Heart right ventricle (tissue), 16 donors: ENCODE data around the gene ITSN2. TPM values are rescaled to one million over a fixed set of nuclear protein-coding genes. Genes with fewer than 3 reads are reported as not detected.
A peak's percentile ranks its signal among the peaks of the same experiment; 100 is the strongest.

ENCODE experiments used
- ATAC-seq, 8 donors: fragments of 200-7000 bp; cut with Tn5 transposase; one replicate each; pipeline ENCODE4 v1.9.1; 2020; ENCODE audit warnings: mild to moderate bottlenecking in 8 of 8, moderate library complexity in 8 of 8, moderate number of reproducible peaks in 1 of 8
- DNase-seq, 2 donors: peaks; one replicate each; pipeline ENCODE4 v3.0.0-alpha.2; 2020
- H3K27ac ChIP-seq, 10 donors: fragments of 200-600 bp; sonication (generic) in 2 of 10; one replicate each; pipeline versions ENCODE4 v1.5.0 to v1.8.0; 2020 to 2022; ENCODE audit warnings: mild to moderate bottlenecking in 3 of 10
- H3K27me3 ChIP-seq, 7 donors: fragments of 200-600 bp; one replicate each; pipeline ENCODE4 v1.8.0; 2021 to 2022; ENCODE audit warnings: mild to moderate bottlenecking in 2 of 7
- H3K36me3 ChIP-seq, 9 donors: fragments of 200-600 bp; sonication (generic) in 1 of 9; one replicate each; pipeline versions ENCODE4 v1.5.0 to v1.8.0; 2020 to 2022; ENCODE audit warnings: mild to moderate bottlenecking in 2 of 9
- H3K4me1 ChIP-seq, 9 donors: fragments of 200-600 bp; sonication (generic) in 1 of 9; one replicate each; pipeline versions ENCODE4 v1.5.0 to v1.8.0; 2020 to 2022; ENCODE audit warnings: mild to moderate bottlenecking in 4 of 9
- H3K4me3 ChIP-seq, 10 donors: fragments of 200-600 bp; sonication (generic) in 2 of 10; one replicate each; pipeline versions ENCODE4 v1.5.0 to v1.8.0; 2020 to 2022; ENCODE audit warnings: mild to moderate bottlenecking in 7 of 10, moderate library complexity in 2 of 10
- H3K9me3 ChIP-seq, 11 donors: fragments of 200-600 bp in 10 of 11; sonication (generic) in 2 of 11; one replicate each; pipeline versions ENCODE4 v1.5.0 to v1.8.0; 2013 to 2022; ENCODE audit warnings: mild to moderate bottlenecking in 2 of 11, control low read depth in 1 of 11, moderate library complexity in 1 of 11
- CTCF ChIP-seq, 9 donors: fragments of 200-600 bp; sonication (generic) in 2 of 9; IDR thresholded peaks; one replicate each; pipeline versions ENCODE4 v1.5.0 to v1.8.0; 2021 to 2022; ENCODE audit warnings: antibody characterized with exemption in 9 of 9, mild to moderate bottlenecking in 5 of 9, moderate library complexity in 1 of 9
- WGBS, 2 donors: extraction: QIAGEN DNeasy Blood & Tissue Kit; methylation state at CpG; one replicate each; pipeline ENCODE4 v1.1.7; 2013; ENCODE audit warnings: inconsistent platforms in 1 of 2; 5-methylcytosine and 5-hydroxymethylcytosine counted together
- intact Hi-C, 10 donors: fragments of 100-400 bp; cut with DNase I; formaldehyde crosslinking; loops; one replicate each; pipeline versions ENCODE4 v1.11.1 to v1.14.2; 2022
- polyA plus RNA-seq, 2 donors: library from polyadenylated mRNA; stranded (reverse); fragments of 200-250 nt; gene quantifications; one replicate each; pipeline ENCODE4 v1.2.3, GENCODE V29; 2013
- total RNA-seq, 10 donors: library from RNA; stranded (reverse); fragmentation: NEBNext Ultra II Directional in 3 of 10; extraction: Animal tissue kit (Norgen Biotek cat#: 25700) in 3 of 10; gene quantifications; one replicate each; pipeline versions ENCODE4 v1.2.1 to v1.2.4, GENCODE V29; 2021 to 2023
- donor health status: Arrhythmogenic right ventricular cardiomyopathy.
- donor health status: ischemic (EF 13 %, LVEDD 7.1; RV severe dilation, severe dysfunction).
- donor health status: healthy with polysubstance abuse.
- donor health status: DM: no; HTN: yes; CAD: no.
- donor health status: DM: no; HTN: no; CAD: no.
- donor health status: ischemic (EF 25% LVEDD 6.9; RV normal size, moderate dysfunction).
- donor health status: ischemic (EF 25% LVEDD 5.7; RV mildly dilated, moderate dysfunction).
- donor health status: healthy.
- donor health status: DM: yes; HTN: yes; CAD: no.
- donor health status: Ischemic cardiomyopathy.
- donor health status: ischemic (EF 35%, LVEDD 5.7; RV mildly dilated, moderate dysfunction).
- donor health status: nonischemic (EF 11% LVEDD 7.7; RV severe dilation, severe dysfunction).
- donor health status: DM: yes; HTN: yes; CAD: no.
- donor health status: PGD.
- donor health status: ischemic (EF 29% LVEDD 5.4; RV normal size, mild dysfunction).
- donor health status: nonischemic (EF 23%, LVEDD 6.1; RV moderate dilation, normal function).

ITSN2 gene
- total and polyA plus RNA-seq, 12 donors = 16.8 to 49.8 (median 38.2) TPM

GRCh38 chr2:24403832-24404212, 43.5 kb upstream of the ITSN2 start:
- intact Hi-C loops = loop anchor here in 3 of 10 donors (10.0 kb wide), 2 partner anchors 731 to 791 kb away; no protein-coding TSS in a partner anchor
- H3K27ac ChIP-seq = no peak overlapping the region
- 93 to 94% methylated on average over 6 of the region's 6 CpGs for WGBS, 2 donors
- no peaks in the 10 kb centered on the region for H3K36me3 ChIP-seq
- DNase-seq (no peak), ATAC-seq (no peak)
- TF ChIP-seq CTCF (IDR thresholded peaks at IDR 0.05) = no peak
- no peak overlapping the region for H3K4me3 ChIP-seq
- peaks cover 0 to 5% (median 0%) of the 10 kb centered on the region in 9 donors for H3K4me1 ChIP-seq
- H3K27me3 ChIP-seq = peaks cover 0 to 41% (median 32%) of the 10 kb centered on the region in 7 donors
- peaks cover 0 to 4% (median 0%) of the 10 kb centered on the region in 11 donors for H3K9me3 ChIP-seq

GRCh38 chr2:24403168-24403831, 43.0 kb upstream of the ITSN2 start:
- no peak overlapping the region for H3K27ac ChIP-seq
- peaks cover 0 to 4% (median 0%) of the 10 kb centered on the region in 11 donors for H3K9me3 ChIP-seq
- no peaks in the 10 kb centered on the region for H3K36me3 ChIP-seq
- no peak overlapping the region for H3K4me3 ChIP-seq
- TF ChIP-seq CTCF (IDR thresholded peaks at IDR 0.05) = no peak
- H3K4me1 ChIP-seq = peaks cover 0 to 5% (median 0%) of the 10 kb centered on the region in 9 donors
- peaks cover 0 to 42% (median 32%) of the 10 kb centered on the region in 7 donors for H3K27me3 ChIP-seq
- ATAC-seq (no peak), DNase-seq (no peak)
- intact Hi-C loops = loop anchor here in 3 of 10 donors (10.0 kb wide), 2 partner anchors 732 to 792 kb away; no protein-coding TSS in a partner anchor
- WGBS, 2 donors = 77 to 81% methylated on average over 9 to 14 of the region's 22 CpGs

GRCh38 chr2:24402242-24403097, 42.1 kb upstream of the ITSN2 start:
- WGBS, 2 donors = 24 to 30% methylated on average over 36 to 38 of the region's 38 CpGs
- Histone ChIP-seq H3K9me3 (peaks cover 0 to 4% (median 0%) of the 10 kb centered on the region in 11 donors), H3K36me3 (no peaks in the 10 kb centered on the region), H3K4me3 (peak overlapping the region in 8 of 10 donors; percentile 19 to 40 (median 34)), H3K4me1 (peaks cover 0 to 5% (median 0%) of the 10 kb centered on the region in 9 donors), H3K27me3 (peaks cover 0 to 47% (median 34%) of the 10 kb centered on the region in 7 donors), H3K27ac (no peak overlapping the region)
- no peak for TF ChIP-seq CTCF (IDR thresholded peaks at IDR 0.05)
- intact Hi-C loops = loop anchor here in 3 of 10 donors (10.0 kb wide), 2 partner anchors 732 to 792 kb away; no protein-coding TSS in a partner anchor
- DNase-seq (peak in 1 of 2 donors; percentile 13), ATAC-seq (peak in 2 of 8 donors; percentile 34 to 44)
